GM12872 (cell line): ENCODE measurements around the gene CYP2W1.

Experiments used
- TF ChIP-seq, protein P1 (sequence below): IDR thresholded peaks from 3 replicates; pipeline ENCODE4 v1.5.1; 2011; ENCODE audit warnings: low read depth, mild to moderate bottlenecking, low read length, moderate library complexity; ENCODE audit not compliant: insufficient read depth

The CYP2W1 gene

DNA sequence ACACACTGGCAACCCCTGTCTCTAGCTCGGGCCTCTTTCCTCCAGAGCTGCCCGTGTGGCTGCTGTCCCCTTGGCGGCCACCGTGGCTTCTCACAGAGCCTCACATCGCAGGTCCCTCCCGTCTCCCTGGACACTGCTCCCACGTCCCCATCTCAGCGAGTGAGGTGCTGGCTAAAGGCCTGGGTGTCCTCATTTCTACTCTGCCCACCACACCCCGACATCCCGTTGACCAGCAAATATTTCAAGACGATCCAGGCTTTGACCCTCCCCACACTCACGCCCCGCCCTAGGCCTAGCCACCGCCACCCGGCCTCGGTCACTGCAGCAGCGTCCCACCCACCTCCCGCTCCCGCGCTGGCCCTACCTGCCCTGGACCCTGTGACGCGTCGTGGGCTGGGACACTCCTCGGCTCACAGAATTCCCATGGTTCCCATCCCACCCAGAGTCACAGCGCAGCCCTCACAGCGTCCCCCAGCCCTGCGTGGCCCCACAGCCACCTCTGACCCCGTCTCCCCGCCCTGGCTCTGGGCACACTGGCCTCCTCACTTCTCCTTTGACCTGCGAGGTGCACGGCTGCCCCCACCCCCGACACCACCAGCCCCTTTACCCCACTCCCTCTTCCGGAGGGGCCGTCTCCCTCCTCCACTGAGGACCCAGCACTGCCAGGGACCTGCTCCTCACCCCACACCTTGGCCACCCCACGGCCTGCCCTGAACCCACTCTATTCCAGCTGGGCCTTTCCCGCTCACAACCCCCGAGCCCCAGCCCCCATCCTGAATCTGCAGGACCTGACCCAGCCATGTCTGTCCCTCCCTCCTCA lies 35.4 kb upstream of the CYP2W1 start:
- TF ChIP-seq, protein P1, sequence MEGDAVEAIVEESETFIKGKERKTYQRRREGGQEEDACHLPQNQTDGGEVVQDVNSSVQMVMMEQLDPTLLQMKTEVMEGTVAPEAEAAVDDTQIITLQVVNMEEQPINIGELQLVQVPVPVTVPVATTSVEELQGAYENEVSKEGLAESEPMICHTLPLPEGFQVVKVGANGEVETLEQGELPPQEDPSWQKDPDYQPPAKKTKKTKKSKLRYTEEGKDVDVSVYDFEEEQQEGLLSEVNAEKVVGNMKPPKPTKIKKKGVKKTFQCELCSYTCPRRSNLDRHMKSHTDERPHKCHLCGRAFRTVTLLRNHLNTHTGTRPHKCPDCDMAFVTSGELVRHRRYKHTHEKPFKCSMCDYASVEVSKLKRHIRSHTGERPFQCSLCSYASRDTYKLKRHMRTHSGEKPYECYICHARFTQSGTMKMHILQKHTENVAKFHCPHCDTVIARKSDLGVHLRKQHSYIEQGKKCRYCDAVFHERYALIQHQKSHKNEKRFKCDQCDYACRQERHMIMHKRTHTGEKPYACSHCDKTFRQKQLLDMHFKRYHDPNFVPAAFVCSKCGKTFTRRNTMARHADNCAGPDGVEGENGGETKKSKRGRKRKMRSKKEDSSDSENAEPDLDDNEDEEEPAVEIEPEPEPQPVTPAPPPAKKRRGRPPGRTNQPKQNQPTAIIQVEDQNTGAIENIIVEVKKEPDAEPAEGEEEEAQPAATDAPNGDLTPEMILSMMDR: no peak

DNA sequence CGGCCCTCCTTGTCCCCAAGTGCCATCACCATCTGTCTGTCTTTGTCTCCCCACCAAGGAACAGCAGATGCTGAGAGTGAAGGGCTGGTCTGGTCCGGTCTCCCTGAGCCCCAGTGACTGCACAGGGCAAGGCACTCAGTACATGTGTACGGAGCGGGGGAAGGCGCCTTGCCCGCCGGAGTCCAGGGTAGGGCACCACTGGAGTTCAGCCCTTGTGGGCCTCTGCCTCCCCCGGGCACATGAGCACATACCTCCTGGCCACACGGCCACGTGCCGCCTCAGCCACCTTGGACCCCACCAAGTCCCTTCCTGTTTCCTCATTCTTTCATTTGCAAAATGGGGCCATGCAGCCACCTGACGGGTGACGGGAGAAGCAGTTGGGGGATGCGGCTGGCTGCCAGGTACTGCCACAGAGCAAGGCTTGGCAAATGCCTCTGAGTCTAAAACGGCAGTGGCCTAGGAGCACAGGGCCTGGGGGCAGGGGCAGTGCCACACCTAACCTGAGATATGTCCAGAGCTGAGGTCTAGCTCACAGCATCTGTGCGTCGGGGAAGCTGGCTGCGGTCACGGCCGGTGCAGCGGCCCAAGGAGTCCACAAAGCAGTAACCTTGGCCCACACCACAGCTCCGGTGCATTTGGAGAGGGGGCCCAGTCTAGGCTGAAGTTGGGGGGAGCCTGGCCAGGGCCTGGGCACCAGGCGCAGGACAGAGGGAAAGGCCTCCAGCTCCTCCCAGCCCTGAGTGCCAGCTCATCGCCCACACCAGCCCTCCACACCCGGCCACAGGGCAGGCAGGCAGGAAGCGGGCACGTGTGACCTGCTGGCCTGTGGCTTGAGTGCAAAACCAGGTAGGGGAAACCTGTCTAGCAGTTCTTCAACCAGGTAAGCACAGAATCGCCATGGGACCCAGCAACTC lies 33.7 kb upstream of the CYP2W1 start:
- TF ChIP-seq, protein P1: no peak

DNA sequence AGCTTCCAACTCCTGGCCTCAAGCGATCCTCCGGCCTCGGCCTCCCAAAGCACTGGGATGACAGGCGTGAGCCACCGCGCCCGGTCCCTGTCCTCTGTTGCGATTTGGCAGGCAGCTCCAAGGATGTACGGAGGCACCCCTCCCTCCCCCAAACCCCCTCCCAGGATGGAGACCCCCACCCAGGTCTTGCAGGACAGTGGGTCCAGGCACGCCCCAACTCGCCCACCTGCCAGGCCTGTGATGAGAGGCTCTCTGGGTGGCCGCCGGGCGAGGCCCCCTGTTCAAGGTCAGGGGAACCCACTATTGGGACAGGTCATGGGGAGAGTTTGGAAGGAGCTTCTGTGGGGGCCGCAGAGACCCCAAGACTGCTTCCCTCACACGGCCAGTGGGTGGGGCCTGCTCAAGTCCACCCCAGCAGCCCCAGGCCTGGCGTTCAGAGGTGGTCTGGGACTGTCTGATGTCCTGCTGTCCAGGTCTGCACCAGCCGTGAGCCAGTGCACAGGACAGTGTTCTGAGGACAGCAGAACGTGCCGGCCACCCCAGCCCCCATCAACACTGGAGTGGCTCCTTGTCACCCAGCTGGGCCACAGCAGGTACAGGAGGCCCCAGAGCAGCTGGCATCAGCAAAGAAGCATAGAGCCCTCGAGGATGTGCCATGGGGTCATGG lies 31.0 kb upstream of the CYP2W1 start:
- TF ChIP-seq, protein P1: no peak

GRCh38 chr7:952548-953441 lies 30.2 kb upstream of the CYP2W1 start:
- TF ChIP-seq, protein P1: no peak

GRCh38 chr7:953547-954327 lies 29.2 kb upstream of the CYP2W1 start:
- TF ChIP-seq, protein P1: no peak

GRCh38 chr7:954330-955238 lies 28.4 kb upstream of the CYP2W1 start, which contains the start of gene ADAP1:
ADAP1 (minus strand) TSS chr7:954680; CDS start chr7:954477, 203 bp downstream.
- TF ChIP-seq, protein P1: peak; percentile 52; the same call in 2 of the 3 replicates
